NCI-H1105 treated with DMSO at 0.1 percent for 48 hours (cell line): ENCODE data around the gene BAHD1.
"Not testable (repeated sequence)": the region's sequence is repeated elsewhere in the genome, so short reads cannot be mapped to it uniquely, and the experiment has no call there.

Source experiments
- DNase-seq: peaks from one replicate; lab custom pipeline; 2025; lab: John Stamatoyannopoulos, UW

Gene BAHD1

DNA sequence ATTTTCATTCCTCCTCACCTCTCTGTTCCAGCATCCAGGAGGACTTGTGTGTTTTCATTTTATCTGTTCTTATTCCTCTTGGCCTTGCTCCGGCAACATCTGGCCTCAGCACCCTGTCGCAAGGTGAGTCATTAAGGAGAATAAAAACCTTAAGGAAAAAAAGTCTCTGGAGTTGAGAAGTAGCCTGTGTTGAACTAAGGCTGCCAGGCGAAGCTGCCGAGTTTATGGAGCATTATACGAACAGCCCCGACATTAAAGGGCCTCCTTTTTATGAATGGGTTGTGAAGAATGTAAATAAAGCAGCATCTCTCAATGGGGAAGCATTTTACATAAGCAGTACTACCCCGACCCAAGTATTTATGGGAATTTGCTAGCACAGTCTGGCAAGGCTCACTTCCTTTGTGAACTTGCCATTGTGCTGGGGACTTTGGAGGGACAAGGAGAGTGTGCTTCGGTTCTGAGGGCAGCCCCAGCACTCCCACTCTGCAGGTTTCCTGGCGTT lies 4.7 kb downstream of the BAHD1 start:
- no peak for DNase-seq

- DNase-seq = no peak
Measured at GRCh38 chr15:40446144-40446543, 5.4 kb downstream of the BAHD1 start.

GRCh38 chr15:40448354-40448753 lies 7.6 kb downstream of the BAHD1 start:
- DNase-seq = no peak

GRCh38 chr15:40449275-40449674 lies 8.5 kb downstream of the BAHD1 start:
- no peak for DNase-seq

DNA sequence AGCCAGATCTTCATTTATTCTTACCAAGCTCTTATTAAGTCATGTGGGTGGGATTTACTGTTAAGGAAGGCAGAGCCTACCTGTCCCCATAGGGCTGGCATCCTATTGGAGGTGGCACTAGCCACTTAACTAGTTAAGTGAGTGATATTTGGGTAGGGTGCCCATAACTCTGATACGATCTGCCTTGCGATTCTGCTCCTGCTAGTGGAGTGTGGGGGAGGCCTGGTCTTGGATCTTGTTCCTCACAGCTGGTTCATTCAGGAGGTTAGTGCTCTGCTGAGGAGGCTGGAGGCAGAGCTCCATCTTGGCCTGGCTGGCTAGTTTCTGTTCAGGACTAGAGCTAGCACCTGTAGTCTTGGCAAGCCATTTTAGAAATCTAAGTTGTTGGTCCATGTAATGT lies 9.3 kb downstream of the BAHD1 start:
- DNase-seq = no peak

DNA sequence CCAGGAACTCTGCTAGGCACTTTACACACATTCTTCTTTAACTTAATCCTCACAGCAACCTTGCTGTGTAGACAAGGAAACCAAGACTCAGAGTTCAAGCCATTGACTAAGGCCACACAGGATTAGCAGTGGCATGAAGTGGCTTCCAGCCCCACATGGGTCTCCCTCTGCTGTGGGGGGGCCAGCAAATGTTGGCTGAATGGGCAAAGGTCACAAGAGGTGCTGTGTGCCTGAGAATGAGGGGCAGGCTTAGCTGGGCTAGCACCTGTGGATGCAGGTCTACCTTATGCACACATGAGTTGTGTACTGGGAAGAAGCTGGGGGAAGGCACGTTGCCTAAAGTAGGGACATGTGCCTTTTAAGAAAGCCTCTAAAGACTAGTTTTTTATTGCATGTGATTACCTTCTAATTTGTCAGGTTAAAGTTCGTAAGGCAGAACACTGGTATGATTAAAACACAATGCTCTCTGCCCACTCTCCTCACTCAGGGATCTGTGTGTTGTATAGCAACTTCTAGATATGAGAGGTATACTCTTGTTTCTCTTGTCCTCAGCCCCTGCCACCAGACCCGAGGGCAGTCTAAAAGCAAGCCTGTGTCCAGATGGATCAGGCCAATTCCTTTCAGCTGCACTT lies 10.9 kb downstream of the BAHD1 start:
- DNase-seq = no peak

- no peak for DNase-seq
Measured at GRCh38 chr15:40452296-40453090, 11.7 kb downstream of the BAHD1 start.

GRCh38 chr15:40453941-40454340 lies 13.2 kb downstream of the BAHD1 start:
- DNase-seq = not testable (repeated sequence)

DNA sequence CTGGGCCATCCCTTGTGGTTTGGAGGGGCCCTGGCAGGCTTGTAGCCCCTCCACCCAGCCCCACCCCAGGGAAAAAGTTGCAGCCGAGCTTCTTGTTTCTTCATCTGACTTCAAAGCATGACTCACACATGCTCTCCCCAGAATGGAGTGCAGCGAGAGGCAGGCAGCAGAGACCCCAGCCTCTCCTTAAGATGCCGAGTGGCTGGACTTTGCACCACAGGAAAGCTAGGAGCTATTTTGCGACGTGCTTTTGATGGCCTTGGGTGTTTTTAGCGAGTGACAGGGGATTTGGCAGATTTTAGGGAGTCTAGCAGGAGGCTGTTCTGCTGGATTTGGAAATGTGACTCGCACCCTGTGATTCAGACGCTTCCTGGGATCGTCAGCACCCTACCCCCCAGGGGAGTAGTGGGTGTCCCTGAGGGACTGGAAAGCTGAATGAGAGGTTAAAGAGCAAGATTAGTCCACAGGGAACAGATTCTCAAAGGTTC lies 14.2 kb downstream of the BAHD1 start:
- DNase-seq = no peak

DNA sequence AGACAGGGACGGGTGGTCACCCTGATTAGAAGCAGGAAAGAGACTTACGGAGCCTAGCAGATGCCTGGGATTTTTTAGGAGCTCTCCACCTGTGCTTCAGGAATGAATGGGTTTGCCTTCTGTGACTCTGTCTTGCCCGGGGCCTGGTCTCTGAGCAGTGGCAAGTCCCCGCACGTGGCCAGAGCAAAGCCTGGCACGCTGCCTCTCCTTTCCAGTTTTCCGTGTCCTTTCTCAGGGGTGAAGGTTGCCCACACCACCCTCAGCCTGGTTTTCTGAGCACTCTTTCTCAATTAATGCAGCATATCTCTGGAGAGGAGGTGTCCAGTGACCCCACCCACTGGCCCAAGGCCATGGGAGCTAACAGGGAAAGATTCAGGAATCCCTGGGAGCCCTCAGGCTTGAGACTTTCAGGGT lies 15.6 kb downstream of the BAHD1 start:
- no peak for DNase-seq

DNA sequence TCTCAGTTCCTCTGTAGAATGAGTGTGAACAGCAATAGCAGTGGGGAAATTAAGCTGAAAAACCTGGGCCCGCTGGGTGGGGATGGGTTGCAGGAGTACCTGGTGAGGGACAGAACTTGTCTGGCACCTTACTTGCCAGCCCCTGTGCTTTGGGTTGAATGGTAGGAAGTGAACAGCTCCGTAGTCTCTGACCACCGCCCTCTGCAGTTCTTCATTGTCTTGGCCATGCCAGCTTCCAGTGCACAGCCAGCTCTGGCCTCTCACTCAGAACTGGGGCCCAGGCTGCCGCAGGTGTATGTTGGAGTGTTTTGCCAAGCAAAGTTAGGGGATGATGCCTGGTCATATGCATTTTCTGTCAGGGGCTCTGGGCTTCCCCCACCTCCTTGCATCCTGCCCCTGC lies 16.0 kb downstream of the BAHD1 start:
- no peak for DNase-seq

DNA sequence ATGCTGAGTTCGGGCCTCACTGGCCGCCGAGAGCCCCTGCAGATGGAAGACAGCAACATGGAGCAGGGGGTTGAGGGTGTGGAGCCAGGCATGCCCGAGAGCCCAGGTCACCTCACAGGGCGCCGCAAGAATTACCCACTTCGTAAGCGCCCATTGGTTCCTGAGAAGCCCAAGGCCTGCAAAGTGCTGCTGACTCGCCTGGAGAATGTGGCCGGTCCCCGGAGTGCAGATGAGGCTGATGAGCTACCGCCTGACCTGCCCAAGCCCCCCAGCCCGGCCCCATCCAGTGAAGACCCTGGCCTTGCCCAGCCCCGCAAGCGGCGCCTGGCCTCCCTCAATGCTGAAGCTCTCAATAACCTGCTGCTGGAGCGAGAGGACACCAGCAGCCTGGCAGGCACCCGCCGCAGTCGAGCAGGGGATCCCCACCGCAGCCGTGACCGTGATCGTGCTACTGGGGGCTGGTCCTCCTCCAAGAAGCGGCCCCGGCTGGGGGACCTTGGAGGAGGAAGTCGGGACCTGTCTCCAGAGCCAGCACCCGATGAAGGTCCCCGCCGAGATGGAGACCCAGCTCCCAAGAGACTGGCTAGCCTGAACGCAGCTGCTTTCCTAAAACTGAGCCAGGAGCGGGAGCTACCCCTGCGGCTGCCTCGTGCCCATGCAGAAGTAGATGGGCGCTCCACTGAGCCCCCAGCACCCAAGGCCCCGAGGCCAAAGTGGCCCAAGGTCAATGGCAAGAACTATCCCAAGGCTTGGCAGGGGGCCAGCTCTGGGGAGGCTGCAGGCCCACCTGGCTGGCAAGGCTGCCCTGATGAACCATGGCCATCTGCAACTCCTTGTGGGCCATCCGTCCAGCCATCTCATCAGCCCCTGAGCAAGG lies 18.0 kb downstream of the BAHD1 start:
- no peak for DNase-seq

DNA sequence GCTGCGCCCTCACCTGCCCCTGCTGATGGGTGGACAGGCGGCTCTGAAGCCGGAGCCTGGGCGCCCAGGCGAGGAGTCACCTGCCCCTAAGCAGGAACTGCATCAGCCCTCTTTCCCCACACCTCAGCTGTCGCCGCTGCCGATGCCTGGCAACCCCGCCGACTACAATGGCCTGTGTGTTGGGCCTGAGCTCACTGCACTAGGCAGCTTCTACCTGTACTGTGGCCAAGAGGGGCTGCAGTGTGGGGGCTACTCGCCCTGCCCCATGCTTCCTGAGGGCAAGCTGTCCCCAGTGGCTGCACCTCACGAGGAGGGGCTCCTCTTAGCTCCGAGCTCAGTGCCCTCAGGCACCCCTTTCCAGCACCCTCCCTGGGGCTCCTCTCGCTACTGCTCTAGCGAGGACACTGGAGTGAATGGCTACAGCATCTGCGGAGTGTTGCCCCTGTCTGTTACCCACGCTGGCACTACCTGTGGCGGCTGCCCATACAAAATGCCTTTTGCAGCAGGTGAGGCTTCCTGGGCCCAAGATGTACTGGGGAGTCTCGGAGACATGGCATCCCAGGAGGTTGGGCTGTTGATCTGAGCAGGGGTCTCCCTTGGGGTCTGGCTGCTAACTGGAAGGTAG lies 18.8 kb downstream of the BAHD1 start:
- DNase-seq = no peak

DNA sequence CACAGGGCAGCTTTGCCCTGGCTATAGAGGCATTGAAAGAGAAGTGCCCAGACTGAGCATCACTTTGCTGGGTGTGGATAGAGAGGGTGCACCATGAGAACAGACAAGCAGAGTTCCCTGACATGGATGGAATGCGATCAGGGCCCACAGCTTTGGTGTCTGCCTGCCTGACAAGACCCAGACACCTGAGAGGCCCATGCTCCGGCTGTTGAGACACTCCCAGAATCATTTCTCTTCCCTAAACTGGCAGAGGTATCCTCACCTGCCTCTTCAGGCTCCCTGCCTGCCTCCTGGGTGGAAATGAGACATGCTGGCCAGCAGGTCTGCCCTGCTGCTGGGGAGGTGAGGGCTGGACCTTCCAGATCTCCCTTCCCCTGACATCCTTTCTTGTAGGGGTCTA lies 19.7 kb downstream of the BAHD1 start:
- no peak for DNase-seq

- DNase-seq = no peak
Measured at GRCh38 chr15:40461958-40462357, 21.2 kb downstream of the BAHD1 start.

- no peak for DNase-seq
Measured at GRCh38 chr15:40463279-40463678, 22.5 kb downstream of the BAHD1 start.

GRCh38 chr15:40463886-40464545 lies 23.3 kb downstream of the BAHD1 start:
- no peak for DNase-seq

DNA sequence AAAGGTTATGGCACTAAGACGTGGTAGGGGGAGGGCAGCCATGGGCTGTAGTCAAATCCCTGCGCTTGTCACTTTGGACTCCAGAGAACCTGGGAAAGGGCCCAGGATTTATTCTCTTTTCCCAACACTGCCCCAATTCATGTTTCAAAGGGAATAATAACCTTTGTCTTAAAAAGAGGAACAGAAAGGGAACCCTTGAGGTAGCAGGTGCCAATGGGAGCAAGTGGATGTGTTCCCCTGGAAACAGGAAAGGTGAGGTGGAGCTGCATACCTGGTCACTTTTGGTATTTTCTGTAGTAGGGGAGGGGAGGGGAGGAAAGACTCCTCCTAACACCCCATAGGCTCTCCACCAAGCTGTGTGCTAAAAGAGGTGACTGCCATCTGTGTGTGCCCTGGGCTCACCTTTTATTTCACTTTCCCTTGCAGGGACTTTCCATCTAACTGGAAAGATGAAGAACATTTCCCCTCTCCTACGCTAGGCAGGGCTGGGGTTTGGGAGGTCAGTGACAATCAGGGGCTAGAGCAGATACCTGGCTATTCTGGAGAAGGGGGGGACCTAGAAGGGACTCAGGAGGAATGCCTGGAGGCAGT lies 23.9 kb downstream of the BAHD1 start:
- DNase-seq = no peak

GRCh38 chr15:40465939-40466338 lies 25.2 kb downstream of the BAHD1 start:
- no peak for DNase-seq

DNA sequence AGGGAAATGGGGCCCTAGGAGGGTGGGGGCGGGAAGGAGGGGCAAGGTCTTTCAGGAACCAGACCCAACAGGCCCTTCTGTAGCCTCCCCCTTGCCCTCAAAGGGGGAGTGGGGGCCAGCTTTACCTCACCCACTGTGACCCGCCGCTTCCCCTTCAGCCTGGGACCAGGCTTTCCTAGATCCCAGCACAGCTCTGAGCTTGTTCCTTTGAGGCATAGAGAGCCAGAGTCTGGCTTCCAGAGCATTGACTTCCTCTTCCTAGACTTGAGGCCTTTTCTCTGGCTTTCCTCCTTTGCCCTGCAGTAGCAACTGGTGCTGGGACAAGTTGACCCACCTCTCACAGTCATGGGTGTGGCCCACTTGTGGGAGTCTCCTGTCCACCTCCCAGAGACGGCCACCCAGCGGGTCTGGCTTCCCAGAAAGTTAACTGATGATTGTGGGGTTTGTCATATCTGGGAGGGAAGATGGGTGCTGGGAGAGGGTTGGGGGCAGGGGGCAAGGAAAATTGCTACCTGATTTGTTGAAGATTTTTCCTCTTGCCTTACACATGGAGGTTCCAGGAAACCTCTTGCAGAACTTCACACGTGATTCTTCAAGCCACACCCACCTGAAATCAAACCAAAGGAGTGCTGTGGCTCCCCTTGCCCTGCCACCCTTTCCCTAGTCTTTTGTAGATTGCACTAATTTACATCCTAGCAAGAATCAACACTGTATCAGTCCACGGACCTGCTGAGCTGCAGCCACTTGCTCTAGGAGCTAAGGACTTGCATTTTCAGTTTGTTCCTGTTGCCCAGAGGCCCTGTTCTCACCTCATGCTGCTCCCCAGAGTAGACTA lies 25.9 kb downstream of the BAHD1 start:
- DNase-seq = no peak
